Ishikawa (cell line): ENCODE measurements around the gene PODN.

ENCODE experiments used
- CEBPB ChIP-seq: IDR thresholded peaks from 2 replicates; pipeline ENCODE4 v1.6.1; 2012
- CREB1 ChIP-seq: IDR thresholded peaks from 2 replicates; pipeline ENCODE4 v1.6.1; 2012; ENCODE audit warnings: low read depth
- EGR1 ChIP-seq: IDR thresholded peaks from 2 replicates; pipeline ENCODE4 v1.6.1; 2012
- EP300 ChIP-seq: IDR thresholded peaks from 2 replicates; pipeline ENCODE4 v1.6.1; 2012; ENCODE audit warnings: borderline replicate concordance
- NFIC ChIP-seq: IDR thresholded peaks from 2 replicates; pipeline ENCODE4 v1.6.1; 2012
- TAF1 ChIP-seq: IDR thresholded peaks from 2 replicates; pipeline ENCODE4 v1.6.1; 2012; ENCODE audit warnings: low read depth, mild to moderate bottlenecking
- TEAD4 ChIP-seq: IDR thresholded peaks from 2 replicates; pipeline ENCODE4 v1.6.1; 2012
- USF1 ChIP-seq: IDR thresholded peaks from 2 replicates; pipeline ENCODE4 v1.6.1; 2012
- YY1 ChIP-seq: IDR thresholded peaks from 2 replicates; pipeline ENCODE4 v1.6.1; 2012; ENCODE audit warnings: low read depth
- ZBTB7A ChIP-seq: IDR thresholded peaks from 2 replicates; pipeline ENCODE4 v1.6.1; 2012; ENCODE audit warnings: low read depth
- TF ChIP-seq, protein P1 (sequence below): IDR thresholded peaks from 2 replicates; pipeline ENCODE4 v1.6.1; 2012

DNA sequence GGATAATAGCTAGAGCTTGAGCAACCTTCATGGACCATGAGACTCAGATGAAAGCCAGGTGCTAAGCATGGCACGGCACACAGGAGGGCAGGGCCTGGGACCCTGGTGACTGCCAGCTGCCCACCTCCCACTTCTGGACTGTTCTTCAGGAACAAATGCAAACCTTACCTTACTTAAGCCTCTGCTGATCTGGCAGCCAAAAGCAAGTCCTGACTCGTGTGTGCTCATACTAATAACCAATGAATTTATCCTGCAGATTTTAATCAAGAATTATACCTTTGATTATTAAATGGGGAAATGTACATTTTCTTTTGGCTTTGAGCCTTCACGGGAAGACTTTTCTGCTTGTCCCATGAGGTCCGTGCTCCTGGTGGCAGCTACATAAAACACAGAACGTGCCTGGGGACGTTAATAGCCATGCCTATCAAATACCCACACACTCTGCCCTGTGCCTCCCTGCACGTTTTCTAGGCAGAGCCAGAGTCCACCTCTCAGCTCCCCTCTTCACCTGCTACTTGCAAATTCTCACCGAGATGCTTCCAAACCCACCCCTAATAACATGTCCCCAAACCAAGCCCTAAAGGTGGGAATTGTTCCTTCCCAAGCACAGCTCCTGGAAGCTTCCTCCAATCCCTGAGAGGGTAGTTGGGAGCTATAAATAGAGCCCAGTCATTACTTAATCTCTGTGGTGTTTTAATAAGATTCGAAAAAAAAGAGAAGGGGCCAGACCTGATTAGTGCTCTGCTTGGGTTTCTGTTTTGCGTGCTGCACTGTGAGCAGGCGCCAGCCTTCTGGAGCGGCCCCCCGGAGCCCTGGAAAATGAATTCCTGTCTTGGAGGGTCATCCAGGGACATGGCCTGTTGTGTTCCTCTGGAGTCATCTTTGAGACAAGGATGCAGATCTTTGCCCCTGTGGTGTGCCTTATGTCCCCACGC is 46.9 kb downstream of the PODN start:
- TF ChIP-seq CREB1 (no peak), TEAD4 (no peak), CEBPB (no peak), ZBTB7A (no peak), TAF1 (no peak), EP300 (no peak), EGR1 (no peak), NFIC (no peak), YY1 (no peak), USF1 (no peak)
- TF ChIP-seq, protein P1, sequence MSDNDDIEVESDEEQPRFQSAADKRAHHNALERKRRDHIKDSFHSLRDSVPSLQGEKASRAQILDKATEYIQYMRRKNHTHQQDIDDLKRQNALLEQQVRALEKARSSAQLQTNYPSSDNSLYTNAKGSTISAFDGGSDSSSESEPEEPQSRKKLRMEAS: no peak
